Upper lobe of right lung (tissue), 1 donor: Measurements from ENCODE around the gene LRRK1. TPM values are rescaled to one million over a fixed set of nuclear protein-coding genes. Genes with fewer than 3 reads are reported as not detected.

Experiments
- ATAC-seq: fragments of 200-7000 bp; cut with Tn5 transposase; one replicate; pipeline ENCODE4 v1.9.1; 2020; ENCODE audit warnings: mild to moderate bottlenecking, moderate library complexity
- DNase-seq: peaks from one replicate; pipeline ENCODE4 v3.0.0-alpha.2; 2020
- H3K27ac ChIP-seq: fragments of 200-600 bp; one replicate; pipeline ENCODE4 v1.8.0; 2022
- H3K27me3 ChIP-seq: fragments of 200-600 bp; one replicate; pipeline ENCODE4 v1.8.0; 2022; ENCODE audit warnings: mild to moderate bottlenecking
- H3K36me3 ChIP-seq: fragments of 200-600 bp; one replicate; pipeline ENCODE4 v1.8.0; 2022
- H3K4me1 ChIP-seq: fragments of 200-600 bp; one replicate; pipeline ENCODE4 v1.8.0; 2022
- H3K4me3 ChIP-seq: fragments of 200-600 bp; one replicate; pipeline ENCODE4 v1.8.0; 2022; ENCODE audit warnings: mild to moderate bottlenecking
- H3K9me3 ChIP-seq: fragments of 200-600 bp; one replicate; pipeline ENCODE4 v1.8.0; 2022
- CTCF ChIP-seq: fragments of 200-600 bp; IDR thresholded peaks from one replicate; pipeline ENCODE4 v1.8.0; 2022; ENCODE audit warnings: antibody characterized with exemption
- intact Hi-C: fragments of 100-400 bp; cut with DNase I; formaldehyde crosslinking; loops from one replicate; pipeline ENCODE4 v1.11.0; 2022
- total RNA-seq: library from RNA; stranded (reverse); fragmentation: NEBNext Ultra II Directional; extraction: Animal tissue kit (Norgen Biotek cat#: 25700); gene quantifications from one replicate; pipeline ENCODE4 v1.2.1, GENCODE V29; 2021
- donor health status: DM: no; HTN: yes; CAD: no; lungs with severe emphysema.

LRRK1 gene
- total RNA-seq, 1 donor from 2014 or later: 22.6 TPM

GRCh38 chr15:101104141-101104540, 185.0 kb downstream of the LRRK1 start:
- Histone ChIP-seq H3K36me3 (no peaks in the 10 kb centered on the region), H3K4me3 (no peak overlapping the region), H3K27me3 (no peaks in the 10 kb centered on the region), H3K4me1 (no peaks in the 10 kb centered on the region), H3K27ac (no peak overlapping the region), H3K9me3 (no peaks in the 10 kb centered on the region)
- DNase-seq (no peak), ATAC-seq (no peak)
- TF ChIP-seq CTCF: no peak
- intact Hi-C loops: no loop called here

GRCh38 chr15:101105059-101105891, 186.1 kb downstream of the LRRK1 start:
- H3K9me3 ChIP-seq: no peaks in the 10 kb centered on the region
- H3K27me3 ChIP-seq: no peaks in the 10 kb centered on the region
- no peak for TF ChIP-seq CTCF
- H3K4me3 ChIP-seq: no peak overlapping the region
- ATAC-seq (no peak), DNase-seq (no peak)
- intact Hi-C loops: no loop called here
- no peak overlapping the region for H3K27ac ChIP-seq
- no peaks in the 10 kb centered on the region for H3K4me1 ChIP-seq
- H3K36me3 ChIP-seq: no peaks in the 10 kb centered on the region

GRCh38 chr15:101107101-101107500, 187.9 kb downstream of the LRRK1 start:
- no peaks in the 10 kb centered on the region for H3K27me3 ChIP-seq
- no peaks in the 10 kb centered on the region for H3K9me3 ChIP-seq
- H3K4me1 ChIP-seq: no peaks in the 10 kb centered on the region
- DNase-seq (no peak), ATAC-seq (no peak)
- no peak overlapping the region for H3K27ac ChIP-seq
- H3K36me3 ChIP-seq: no peaks in the 10 kb centered on the region
- H3K4me3 ChIP-seq: no peak overlapping the region
- intact Hi-C loops: no loop called here
- no peak for TF ChIP-seq CTCF

GRCh38 chr15:101107625-101108460, 188.7 kb downstream of the LRRK1 start:
- no peaks in the 10 kb centered on the region for H3K4me1 ChIP-seq
- intact Hi-C loops: no loop called here
- no peak overlapping the region for H3K4me3 ChIP-seq
- no peaks in the 10 kb centered on the region for H3K27me3 ChIP-seq
- no peaks in the 10 kb centered on the region for H3K36me3 ChIP-seq
- H3K9me3 ChIP-seq: no peaks in the 10 kb centered on the region
- DNase-seq: no peak
- no peak for TF ChIP-seq CTCF
- ATAC-seq: no peak
- no peak overlapping the region for H3K27ac ChIP-seq

GRCh38 chr15:101108461-101108775, 189.3 kb downstream of the LRRK1 start:
- no peaks in the 10 kb centered on the region for H3K27me3 ChIP-seq
- intact Hi-C loops: no loop called here
- no peak for DNase-seq
- no peak overlapping the region for H3K4me3 ChIP-seq
- no peak for TF ChIP-seq CTCF
- ATAC-seq: no peak
- no peaks in the 10 kb centered on the region for H3K36me3 ChIP-seq
- H3K9me3 ChIP-seq: no peaks in the 10 kb centered on the region
- no peak overlapping the region for H3K27ac ChIP-seq
- no peaks in the 10 kb centered on the region for H3K4me1 ChIP-seq
